ENCODE results near the gene TOB1. TPM values are rescaled to one million over a fixed set of nuclear protein-coding genes. Genes with fewer than 3 reads are reported as not detected.

Gene TOB1
- total and polyA plus RNA-seq, 3 donors from 2014 or later, result 18.4 to 42.8 (median 26.1) TPM

DNA sequence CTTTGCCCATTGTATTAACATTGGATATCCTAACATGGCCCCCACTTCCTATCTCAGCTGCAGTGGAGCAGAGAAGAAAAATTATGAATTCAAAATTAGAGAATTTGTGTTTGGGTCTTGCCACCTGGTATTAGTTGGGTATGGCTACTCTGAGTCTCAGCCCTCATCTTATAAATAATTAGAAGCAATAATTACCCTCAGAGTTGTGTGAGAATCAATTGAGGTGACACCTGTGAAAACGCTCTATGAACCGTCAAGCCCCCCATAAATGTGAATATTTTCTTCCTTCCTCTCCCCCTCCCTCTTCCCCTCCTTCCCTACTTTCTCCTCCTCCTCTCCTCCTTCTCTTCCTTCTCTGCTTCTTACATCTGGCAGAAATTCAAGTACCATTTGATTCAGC is 8.9 kb upstream of the TOB1 start:
- intact Hi-C loops (cut with DNase I; ENCODE audit: low total_unique reads), result no loop called here

DNA sequence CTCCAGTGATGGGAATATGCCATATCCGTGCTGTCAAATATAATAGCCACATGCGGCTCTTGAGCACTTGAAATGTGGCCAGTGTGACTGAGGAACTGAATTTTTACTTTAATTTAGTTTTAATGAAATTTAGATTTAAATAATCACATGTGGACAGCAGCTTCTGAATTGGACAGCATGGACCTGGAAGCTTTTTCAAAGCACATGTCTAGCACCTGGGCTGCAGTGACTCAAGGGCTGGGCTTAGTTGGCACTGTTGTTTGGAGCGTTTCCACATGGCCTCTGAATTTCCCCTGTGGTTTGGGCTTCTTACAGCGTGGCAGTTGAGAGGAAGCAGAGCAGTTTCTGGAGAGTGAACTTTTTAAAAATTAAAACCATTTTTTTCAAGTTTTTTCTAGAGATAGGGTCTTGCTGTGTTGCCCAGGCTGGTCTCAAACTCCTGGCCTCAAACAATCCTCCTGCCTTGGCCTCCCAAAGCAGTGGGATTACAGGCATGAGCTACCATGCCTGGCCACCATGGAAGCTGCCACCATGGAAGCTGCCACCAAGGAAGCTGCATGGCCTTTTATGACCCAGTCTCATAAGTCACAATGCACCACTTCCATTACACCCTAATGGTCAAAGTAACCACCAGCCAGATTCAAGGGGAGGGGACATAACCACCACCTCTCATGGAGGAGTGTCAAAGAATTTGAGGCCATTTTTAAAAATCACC is 6.7 kb upstream of the TOB1 start:
- intact Hi-C loops (cut with DNase I; ENCODE audit: low total_unique reads), result no loop called here
- no peak overlapping the region for H3K27ac ChIP-seq
- WGBS, 2 donors, result 60 to 73% methylated on average over 4 of the region's 4 CpGs

More for the DNA sequence above, 8.9 kb upstream of the TOB1 start:
- TF ChIP-seq, protein P1, sequence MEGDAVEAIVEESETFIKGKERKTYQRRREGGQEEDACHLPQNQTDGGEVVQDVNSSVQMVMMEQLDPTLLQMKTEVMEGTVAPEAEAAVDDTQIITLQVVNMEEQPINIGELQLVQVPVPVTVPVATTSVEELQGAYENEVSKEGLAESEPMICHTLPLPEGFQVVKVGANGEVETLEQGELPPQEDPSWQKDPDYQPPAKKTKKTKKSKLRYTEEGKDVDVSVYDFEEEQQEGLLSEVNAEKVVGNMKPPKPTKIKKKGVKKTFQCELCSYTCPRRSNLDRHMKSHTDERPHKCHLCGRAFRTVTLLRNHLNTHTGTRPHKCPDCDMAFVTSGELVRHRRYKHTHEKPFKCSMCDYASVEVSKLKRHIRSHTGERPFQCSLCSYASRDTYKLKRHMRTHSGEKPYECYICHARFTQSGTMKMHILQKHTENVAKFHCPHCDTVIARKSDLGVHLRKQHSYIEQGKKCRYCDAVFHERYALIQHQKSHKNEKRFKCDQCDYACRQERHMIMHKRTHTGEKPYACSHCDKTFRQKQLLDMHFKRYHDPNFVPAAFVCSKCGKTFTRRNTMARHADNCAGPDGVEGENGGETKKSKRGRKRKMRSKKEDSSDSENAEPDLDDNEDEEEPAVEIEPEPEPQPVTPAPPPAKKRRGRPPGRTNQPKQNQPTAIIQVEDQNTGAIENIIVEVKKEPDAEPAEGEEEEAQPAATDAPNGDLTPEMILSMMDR (IDR thresholded peaks at IDR 0.05), result no peak
- no peak for TF ChIP-seq POLR2A (IDR thresholded peaks at IDR 0.05)
- H3K4me1 ChIP-seq, result no peaks in the 10 kb centered on the region
- no peaks in the 10 kb centered on the region for H3K36me3 ChIP-seq (ENCODE audit: low read depth, missing control alignments)
- H3K9me3 ChIP-seq, result no peaks in the 10 kb centered on the region
- WGBS, 2 donors, result 78 to 81% methylated on average over 2 of the region's 2 CpGs
- H3K27ac ChIP-seq, result no peak overlapping the region
- DNase-seq, result no peak
- H3K4me3 ChIP-seq, result no peak overlapping the region
- H3K27me3 ChIP-seq, result no peaks in the 10 kb centered on the region

DNA sequence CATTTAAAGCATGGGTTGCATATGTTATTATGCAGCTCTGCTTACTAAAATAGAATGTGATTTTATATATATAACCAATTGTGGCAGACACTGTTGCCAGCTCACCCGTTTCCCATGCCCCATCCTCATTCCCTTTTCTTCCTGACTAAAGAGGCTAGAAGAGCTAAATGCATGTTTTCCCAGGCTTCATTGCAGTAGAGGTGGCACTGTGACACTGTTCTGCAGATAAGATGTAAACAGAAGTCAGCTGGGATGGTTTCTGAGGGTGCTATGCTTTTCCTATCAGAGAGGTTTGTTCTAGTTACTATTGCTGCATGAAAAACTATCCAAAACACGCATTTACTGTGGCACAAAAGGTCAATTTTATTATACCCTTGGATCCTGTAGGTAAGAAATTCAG is 5.7 kb upstream of the TOB1 start:
- Histone ChIP-seq H3K4me3 (no peak overlapping the region), H3K27ac (no peak overlapping the region), H3K4me1 (no peaks in the 10 kb centered on the region), H3K36me3 (ENCODE audit: low read depth, missing control alignments) (no peaks in the 10 kb centered on the region), H3K27me3 (no peaks in the 10 kb centered on the region), H3K9me3 (no peaks in the 10 kb centered on the region)
- intact Hi-C loops (cut with DNase I; ENCODE audit: low total_unique reads), result no loop called here
- 74 to 76% methylated on average over 2 of the region's 2 CpGs for WGBS, 2 donors
- no peak for DNase-seq
- TF ChIP-seq, protein P1 (IDR thresholded peaks at IDR 0.05), result no peak
- no peak for TF ChIP-seq POLR2A (IDR thresholded peaks at IDR 0.05)

More for the DNA sequence above, 6.7 kb upstream of the TOB1 start:
- Histone ChIP-seq H3K4me1 (no peaks in the 10 kb centered on the region), H3K4me3 (no peak overlapping the region), H3K9me3 (no peaks in the 10 kb centered on the region), H3K36me3 (ENCODE audit: low read depth, missing control alignments) (no peaks in the 10 kb centered on the region), H3K27me3 (no peaks in the 10 kb centered on the region)
- no peak for TF ChIP-seq POLR2A (IDR thresholded peaks at IDR 0.05)
- TF ChIP-seq, protein P1 (IDR thresholded peaks at IDR 0.05), result no peak
- no peak for DNase-seq

DNA sequence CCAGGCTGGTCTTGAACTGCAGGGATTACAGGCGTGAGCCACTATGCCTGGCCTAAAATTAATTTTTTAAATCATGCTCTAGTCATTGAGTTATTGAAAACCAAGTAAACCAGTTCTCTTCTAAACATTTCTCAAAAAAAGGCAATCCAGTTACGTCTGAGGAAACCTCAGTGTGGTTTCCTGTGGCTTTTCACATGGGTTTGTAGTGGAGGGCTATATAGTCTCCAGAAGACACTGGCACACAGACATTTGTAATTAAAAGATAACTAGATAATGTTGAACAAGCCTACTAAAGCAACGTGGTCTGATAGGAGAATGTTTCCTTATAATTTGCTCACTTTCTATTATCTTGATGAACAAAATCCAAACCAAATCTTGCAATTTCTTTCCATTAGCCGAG is 5.2 kb upstream of the TOB1 start:
- TF ChIP-seq, protein P1 (IDR thresholded peaks at IDR 0.05), result no peak
- no peak for TF ChIP-seq POLR2A (IDR thresholded peaks at IDR 0.05)
- H3K4me1 ChIP-seq, result no peaks in the 10 kb centered on the region
- DNase-seq, result no peak
- no peaks in the 10 kb centered on the region for H3K27me3 ChIP-seq
- no peak overlapping the region for H3K4me3 ChIP-seq
- no peak overlapping the region for H3K27ac ChIP-seq
- intact Hi-C loops (cut with DNase I; ENCODE audit: low total_unique reads), result no loop called here
- H3K36me3 ChIP-seq (ENCODE audit: low read depth, missing control alignments), result no peaks in the 10 kb centered on the region
- no peaks in the 10 kb centered on the region for H3K9me3 ChIP-seq
- WGBS, 2 donors, result 83 to 87% methylated on average over 4 of the region's 4 CpGs

DNA sequence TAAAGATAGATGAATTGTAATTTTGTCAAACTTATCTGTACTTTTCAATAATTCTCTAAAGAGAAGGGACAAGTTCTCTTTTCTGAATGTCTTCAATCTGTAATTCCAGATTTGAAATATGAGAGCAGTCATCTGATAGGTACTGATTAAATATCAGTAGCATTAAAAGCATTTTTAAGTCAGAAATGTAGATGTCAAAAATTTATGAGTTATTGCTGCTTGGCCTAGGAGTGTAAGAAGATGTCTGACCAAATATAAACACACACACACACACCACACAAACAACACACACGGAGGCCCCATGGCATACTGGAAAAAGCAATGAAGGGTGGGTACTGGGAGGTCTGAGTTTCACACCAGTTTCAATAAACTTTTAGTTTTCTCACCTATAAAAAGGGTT is 2.4 kb upstream of the TOB1 start:
- WGBS, 2 donors, result 68 to 71% methylated on average over 1 of the region's 1 CpG
- no peak for TF ChIP-seq POLR2A (IDR thresholded peaks at IDR 0.05)
- TF ChIP-seq, protein P1 (IDR thresholded peaks at IDR 0.05), result no peak
- H3K4me3 ChIP-seq, result no peak overlapping the region
- peak overlapping the region in 1 of 2 donors; percentile 99 for H3K27ac ChIP-seq
- no peaks in the 10 kb centered on the region for H3K4me1 ChIP-seq
- no peaks in the 10 kb centered on the region for H3K9me3 ChIP-seq
- intact Hi-C loops (cut with DNase I; ENCODE audit: low total_unique reads), result loop anchor here (5.0 kb wide), 1 partner anchor 84 kb away; no protein-coding TSS in a partner anchor
- H3K36me3 ChIP-seq (ENCODE audit: low read depth, missing control alignments), result no peaks in the 10 kb centered on the region
- H3K27me3 ChIP-seq, result no peaks in the 10 kb centered on the region
- no peak for DNase-seq
